OCI-LY1 (cell line): ENCODE measurements around the gene MDGA2.

Experiments
- H2AFZ ChIP-seq: fragments of 200-600 bp; sonication (generic), shearing (Covaris generic); 2 replicates; pipeline ENCODE4 v1.6.0; 2014; ENCODE audit warnings: antibody characterized with exemption, mild to moderate bottlenecking, low read length
- H3F3A ChIP-seq: fragments of 200-600 bp; sonication (generic), shearing (Covaris generic); 2 replicates; pipeline ENCODE4 v1.6.0; 2014; ENCODE audit warnings: mild to moderate bottlenecking, antibody characterized with exemption, low read length, moderate library complexity; ENCODE audit not compliant: insufficient read depth
- H3K27ac ChIP-seq: fragments of 200-600 bp; sonication (generic); 2 replicates; pipeline ENCODE4 v1.5.1; 2014; ENCODE audit warnings: low read length, mixed run types, mild to moderate bottlenecking, low read depth; ENCODE audit not compliant: poor library complexity, severe bottlenecking
- H3K27me3 ChIP-seq: fragments of 200-600 bp; sonication (generic); 2 replicates; pipeline ENCODE4 v1.6.0; 2014; ENCODE audit warnings: antibody characterized with exemption, mild to moderate bottlenecking, low read length, moderate library complexity; ENCODE audit not compliant: insufficient read depth
- H3K36me3 ChIP-seq: fragments of 200-600 bp; sonication (generic); 2 replicates; pipeline ENCODE4 v1.6.1; 2014; ENCODE audit warnings: mild to moderate bottlenecking, antibody characterized with exemption, low read length, moderate library complexity, mixed read lengths; ENCODE audit not compliant: insufficient read depth
- H3K4me1 ChIP-seq: fragments of 200-600 bp; sonication (generic); 2 replicates; pipeline ENCODE4 v1.5.1; 2014; ENCODE audit warnings: mild to moderate bottlenecking, low read length, moderate library complexity; ENCODE audit not compliant: insufficient read depth, severe bottlenecking
- H3K4me2 ChIP-seq: fragments of 200-600 bp; sonication (generic), shearing (Covaris generic); 2 replicates; pipeline ENCODE4 v1.6.1; 2014; ENCODE audit warnings: low read length
- H3K4me3 ChIP-seq: fragments of 200-600 bp; sonication (generic); 2 replicates; pipeline ENCODE4 v1.5.1; 2014; ENCODE audit warnings: low read length, low read depth, mild to moderate bottlenecking, mixed read lengths; ENCODE audit not compliant: poor library complexity, severe bottlenecking
- H3K79me2 ChIP-seq: fragments of 200-600 bp; shearing (Covaris generic); 2 replicates; pipeline ENCODE4 v1.6.1; 2016; ENCODE audit warnings: mixed run types, low read length, mixed read lengths; ENCODE audit not compliant: insufficient read depth
- H3K9ac ChIP-seq: fragments of 200-600 bp; sonication (generic), shearing (Covaris generic); 2 replicates; pipeline ENCODE4 v1.6.1; 2014; ENCODE audit warnings: mild to moderate bottlenecking, low read length, mixed read lengths
- H3K9me2 ChIP-seq: fragments of 200-600 bp; sonication (generic), shearing (Covaris generic); 2 replicates; pipeline ENCODE4 v1.6.1; 2014; ENCODE audit warnings: low read depth, mild to moderate bottlenecking, low read length, mixed read lengths
- H3K9me3 ChIP-seq: fragments of 200-600 bp; shearing (Covaris generic); 2 replicates; pipeline ENCODE4 v1.6.1; 2014; ENCODE audit warnings: low read length, mixed read lengths
- H4K20me1 ChIP-seq: fragments of 200-600 bp; sonication (generic), shearing (Covaris generic); 2 replicates; pipeline ENCODE4 v1.6.0; 2016; ENCODE audit warnings: mild to moderate bottlenecking, low read length; ENCODE audit not compliant: insufficient read depth
- EZH2 ChIP-seq: fragments of 200-600 bp; sonication (generic), shearing (Covaris generic); IDR thresholded peaks from 2 replicates; pipeline ENCODE4 v1.8.0; 2017; ENCODE audit warnings: borderline replicate concordance, mixed run types, mild to moderate bottlenecking, antibody characterized with exemption, low read length, moderate library complexity, mixed read lengths
- TF ChIP-seq, protein P1 (sequence below): fragments of 200-600 bp; sonication (generic), shearing (Covaris generic); IDR thresholded peaks from 2 replicates; pipeline ENCODE4 v1.5.1; 2017; ENCODE audit warnings: mild to moderate bottlenecking, antibody characterized with exemption, low read length, moderate library complexity, mixed read lengths

Gene MDGA2

DNA sequence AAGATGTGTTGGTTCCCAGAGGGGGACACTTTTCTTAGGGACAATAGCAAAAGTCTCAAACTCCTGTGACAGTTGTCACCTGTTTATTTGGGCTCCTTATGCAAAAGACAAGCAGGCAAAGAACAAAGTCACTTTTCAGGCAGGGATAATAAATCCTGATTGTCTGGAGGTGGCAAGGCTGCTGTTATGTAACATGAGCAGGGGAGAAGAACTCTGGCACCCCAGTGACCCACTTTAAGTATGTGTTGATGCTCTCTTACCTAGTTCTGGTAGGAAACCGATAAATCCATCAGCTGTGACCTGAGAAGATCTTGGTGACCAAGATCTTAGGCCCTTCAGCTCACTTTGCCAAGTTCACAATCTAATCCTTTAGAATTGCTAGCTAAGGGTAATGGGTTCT lies 17.4 kb downstream of the MDGA2 start:
- no peaks in the 10 kb centered on the region for H3K79me2 ChIP-seq
- H3K27me3 ChIP-seq: no peaks in the 10 kb centered on the region
- H3F3A ChIP-seq: no peaks in the 10 kb centered on the region
- H3K9ac ChIP-seq: no peak overlapping the region
- no peaks in the 10 kb centered on the region for H3K4me1 ChIP-seq
- H3K4me2 ChIP-seq: no peak overlapping the region
- H3K9me2 ChIP-seq: no peaks in the 10 kb centered on the region
- no peak for TF ChIP-seq EZH2
- TF ChIP-seq, protein P1, sequence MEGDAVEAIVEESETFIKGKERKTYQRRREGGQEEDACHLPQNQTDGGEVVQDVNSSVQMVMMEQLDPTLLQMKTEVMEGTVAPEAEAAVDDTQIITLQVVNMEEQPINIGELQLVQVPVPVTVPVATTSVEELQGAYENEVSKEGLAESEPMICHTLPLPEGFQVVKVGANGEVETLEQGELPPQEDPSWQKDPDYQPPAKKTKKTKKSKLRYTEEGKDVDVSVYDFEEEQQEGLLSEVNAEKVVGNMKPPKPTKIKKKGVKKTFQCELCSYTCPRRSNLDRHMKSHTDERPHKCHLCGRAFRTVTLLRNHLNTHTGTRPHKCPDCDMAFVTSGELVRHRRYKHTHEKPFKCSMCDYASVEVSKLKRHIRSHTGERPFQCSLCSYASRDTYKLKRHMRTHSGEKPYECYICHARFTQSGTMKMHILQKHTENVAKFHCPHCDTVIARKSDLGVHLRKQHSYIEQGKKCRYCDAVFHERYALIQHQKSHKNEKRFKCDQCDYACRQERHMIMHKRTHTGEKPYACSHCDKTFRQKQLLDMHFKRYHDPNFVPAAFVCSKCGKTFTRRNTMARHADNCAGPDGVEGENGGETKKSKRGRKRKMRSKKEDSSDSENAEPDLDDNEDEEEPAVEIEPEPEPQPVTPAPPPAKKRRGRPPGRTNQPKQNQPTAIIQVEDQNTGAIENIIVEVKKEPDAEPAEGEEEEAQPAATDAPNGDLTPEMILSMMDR: no peak
- H3K4me3 ChIP-seq: no peak overlapping the region
- no peaks in the 10 kb centered on the region for H3K36me3 ChIP-seq
- H2AFZ ChIP-seq: no peak overlapping the region
- no peaks in the 10 kb centered on the region for H4K20me1 ChIP-seq
- no peak overlapping the region for H3K27ac ChIP-seq
- no peaks in the 10 kb centered on the region for H3K9me3 ChIP-seq

- Histone ChIP-seq H3K27ac (no peak overlapping the region), H3K9me3 (no peaks in the 10 kb centered on the region), H2AFZ (no peak overlapping the region), H3K4me2 (no peak overlapping the region), H3K9ac (no peak overlapping the region), H3K27me3 (no peaks in the 10 kb centered on the region), H3K4me3 (no peak overlapping the region), H3F3A (no peaks in the 10 kb centered on the region), H3K4me1 (no peaks in the 10 kb centered on the region), H3K79me2 (no peaks in the 10 kb centered on the region), H3K9me2 (no peaks in the 10 kb centered on the region), H4K20me1 (no peaks in the 10 kb centered on the region), H3K36me3 (no peaks in the 10 kb centered on the region)
- TF ChIP-seq EZH2: no peak
These were observed 18.3 kb downstream of the MDGA2 start for GRCh38 chr14:47657143-47657542.

DNA sequence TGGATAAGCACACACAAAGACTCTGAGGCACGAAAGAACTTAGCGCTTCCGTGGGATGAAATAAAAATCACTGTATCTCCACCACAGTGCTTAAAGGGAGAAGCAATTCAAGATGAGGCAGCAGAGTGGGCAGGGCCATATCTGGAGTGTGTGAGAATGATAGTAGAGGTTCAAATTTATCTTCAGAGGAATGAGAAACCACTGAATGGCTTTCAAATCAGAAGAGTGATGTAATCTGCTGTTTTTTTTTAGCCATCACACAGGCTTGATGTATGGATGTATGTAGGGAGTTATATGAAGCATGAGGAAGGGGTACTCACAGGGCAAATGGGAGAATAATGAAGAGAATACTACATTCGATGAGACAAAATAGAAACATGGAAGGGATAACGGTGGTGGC lies 24.1 kb downstream of the MDGA2 start:
- no peaks in the 10 kb centered on the region for H3K4me1 ChIP-seq
- H3K27ac ChIP-seq: no peak overlapping the region
- no peaks in the 10 kb centered on the region for H3K9me3 ChIP-seq
- no peak overlapping the region for H3K4me3 ChIP-seq
- no peaks in the 10 kb centered on the region for H3F3A ChIP-seq
- H3K9ac ChIP-seq: no peak overlapping the region
- H4K20me1 ChIP-seq: no peaks in the 10 kb centered on the region
- H3K36me3 ChIP-seq: no peaks in the 10 kb centered on the region
- H3K79me2 ChIP-seq: no peaks in the 10 kb centered on the region
- H3K4me2 ChIP-seq: no peak overlapping the region
- no peak overlapping the region for H2AFZ ChIP-seq
- TF ChIP-seq EZH2: no peak
- TF ChIP-seq, protein P1: no peak
- H3K9me2 ChIP-seq: no peaks in the 10 kb centered on the region
- no peaks in the 10 kb centered on the region for H3K27me3 ChIP-seq

DNA sequence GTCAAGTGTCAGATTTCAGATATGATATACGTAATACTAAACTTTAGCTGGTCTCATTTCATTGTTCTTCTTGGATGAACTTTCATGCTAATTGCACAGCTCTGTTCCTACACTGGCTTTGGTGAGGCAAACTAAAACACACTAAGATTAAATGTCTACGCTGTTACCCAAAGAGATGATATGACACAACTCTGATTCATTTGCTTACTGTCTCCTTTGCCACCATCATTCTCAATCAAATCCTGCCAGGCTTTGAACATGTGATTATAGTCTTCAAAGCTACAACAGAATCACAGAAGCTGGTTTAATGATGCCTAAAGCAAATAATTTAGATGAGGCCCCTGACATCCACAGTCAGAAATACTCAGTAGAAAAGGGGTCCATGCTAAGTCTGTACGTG lies 37.7 kb downstream of the MDGA2 start:
- no peaks in the 10 kb centered on the region for H3K27me3 ChIP-seq

More for the DNA sequence above, 37.7 kb downstream of the MDGA2 start:
- H3K9ac ChIP-seq: no peak overlapping the region
- no peaks in the 10 kb centered on the region for H4K20me1 ChIP-seq
- H2AFZ ChIP-seq: no peak overlapping the region
- no peaks in the 10 kb centered on the region for H3F3A ChIP-seq
- TF ChIP-seq, protein P1: no peak
- no peak for TF ChIP-seq EZH2
- no peak overlapping the region for H3K4me3 ChIP-seq
- H3K9me2 ChIP-seq: no peaks in the 10 kb centered on the region
- H3K79me2 ChIP-seq: no peaks in the 10 kb centered on the region
- no peak overlapping the region for H3K4me2 ChIP-seq
- H3K27ac ChIP-seq: no peak overlapping the region
- no peaks in the 10 kb centered on the region for H3K9me3 ChIP-seq
- no peaks in the 10 kb centered on the region for H3K36me3 ChIP-seq
- H3K4me1 ChIP-seq: no peaks in the 10 kb centered on the region
